ENCODE data around the gene MMP13. TPM values are rescaled to one million over a fixed set of nuclear protein-coding genes. Genes with fewer than 3 reads are reported as not detected.
"Not testable (repeated sequence)": the region's sequence is repeated elsewhere in the genome, so short reads cannot be mapped to it uniquely, and the experiment has no call there.

MMP13 gene
- polyA plus RNA-seq (2011; rRNA removed): 0.04 TPM in 1 of 2 replicates, not detected in the other
- polyA plus RNA-seq (2012; cell fraction: cytosol; rRNA removed): not detected in 2 replicates
- not detected in 2 replicates for polyA plus RNA-seq (2012; cell fraction: nucleus; rRNA removed)
- polyA plus RNA-seq (2017; fragmentation: RNase III; extraction: RNeasy Plus Mini Kit Qiagen cat#74134 plus additional on column Dnase treatment): not detected in 3 replicates
- not detected in 2 replicates for polyA minus RNA-seq (2011; rRNA and poly(A)+ RNA removed)

- no peak for FAIRE-seq
- 61% methylated on average over 5 of the region's 6 CpGs for WGBS (ENCODE audit: missing lambda C conversion rate)
- Histone ChIP-seq H3K27ac (no peak within 1 kb of the TSS), H3K4me3 (no peak within 1 kb of the TSS), H3K9me3 (no peaks in the 10 kb centered on the region), H3K4me1 (peaks cover 3% of the 10 kb centered on the region; the same call in 2 of the 3 replicates), H3K4me2 (no peak within 1 kb of the TSS)
- DNase-seq (ENCODE audit: low read depth in 1 of 2, low spot score in 1 of 2): no peak
- POLR2A ChIA-PET: no interaction called here
- CTCF ChIA-PET: interaction anchor here (1.5 kb wide), 1 partner anchor 15 kb away, joined by 5 read pairs; no protein-coding TSS in a partner anchor
- TF ChIP-seq SMC3 (IDR thresholded peaks at IDR 0.05) (no peak), HOXB13 (CRISPR knock-in tag; IDR thresholded peaks at IDR 0.05; ENCODE audit: low read depth) (no peak), MAFK (IDR thresholded peaks at IDR 0.05; ENCODE audit: partially characterized antibody) (peak; percentile 59), HOXA7 (CRISPR knock-in tag; IDR thresholded peaks at IDR 0.05) (no peak), HMGXB4 (CRISPR knock-in tag; IDR thresholded peaks at IDR 0.05; ENCODE audit: borderline replicate concordance) (no peak), HES2 (IDR thresholded peaks at IDR 0.05) (no peak), RFX5 (IDR thresholded peaks at IDR 0.05) (no peak), FOSL2 (IDR thresholded peaks at IDR 0.05) (no peak), FOSL2 (CRISPR knock-in tag; IDR thresholded peaks at IDR 0.05) (peak; percentile 49), BHLHE40 (IDR thresholded peaks at IDR 0.05; ENCODE audit: low read depth, low read length) (no peak)
- no peak for ATAC-seq
Observed at GRCh38 chr11:102955624-102956023, at the start of gene MMP13. Gene MMP13 (minus strand): TSS chr11:102955732. CDS start chr11:102955705, 27 bp downstream.

- CTCF ChIA-PET; POLR2A ChIA-PET; ATAC-seq; H3K4me3 ChIP-seq; H3K27ac ChIP-seq; H3K4me2 ChIP-seq; H3K4me1 ChIP-seq; H3K9me3 ChIP-seq; FAIRE-seq; DNase-seq (ENCODE audit: low read depth in 1 of 2, low spot score in 1 of 2): not testable (repeated sequence)
- 64% methylated on average over 5 of the region's 5 CpGs for WGBS (ENCODE audit: missing lambda C conversion rate)
Observed at GRCh38 chr11:103004234-103004633, 48.7 kb upstream of the MMP13 start.

GRCh38 chr11:102994105-102994504 is 38.6 kb upstream of the MMP13 start:
- H3K4me2 ChIP-seq: no peak overlapping the region
- FAIRE-seq (no peak), DNase-seq (ENCODE audit: low read depth in 1 of 2, low spot score in 1 of 2) (no peak), ATAC-seq (no peak)
- no peaks in the 10 kb centered on the region for H3K9me3 ChIP-seq
- ChIA-PET CTCF (interaction anchor here (1.2 kb wide), 1 partner anchor 10 kb away, joined by 3 read pairs; no protein-coding TSS in a partner anchor), POLR2A (no interaction called here)
- WGBS (ENCODE audit: missing lambda C conversion rate): 11% methylated on average over 1 of the region's 1 CpG
- no peak overlapping the region for H3K4me3 ChIP-seq
- TF ChIP-seq CHD2 (IDR thresholded peaks at IDR 0.05; ENCODE audit: low read length, partially characterized antibody) (no peak), MAX (IDR thresholded peaks at IDR 0.05) (no peak), NFE2L2 (conservative IDR thresholded peaks at IDR 0.05; ENCODE audit: low read length) (no peak), PHF8 (IDR thresholded peaks at IDR 0.05; ENCODE audit: borderline replicate concordance, low read depth) (no peak), FOSL2 (IDR thresholded peaks at IDR 0.05) (no peak), FOSL2 (CRISPR knock-in tag; IDR thresholded peaks at IDR 0.05) (no peak), EHF (CRISPR knock-in tag; IDR thresholded peaks at IDR 0.05) (no peak), HMGXB4 (CRISPR knock-in tag; IDR thresholded peaks at IDR 0.05; ENCODE audit: borderline replicate concordance) (no peak), CHD4 (IDR thresholded peaks at IDR 0.05; ENCODE audit: borderline replicate concordance) (no peak), BHLHE40 (IDR thresholded peaks at IDR 0.05; ENCODE audit: low read depth, low read length) (no peak), RAD21 (conservative IDR thresholded peaks at IDR 0.05 in 1 of 2, IDR thresholded peaks at IDR 0.05 in 1 of 2) (no peak), KDM1A (IDR thresholded peaks at IDR 0.05; ENCODE audit: low read depth) (no peak), CBX2 (IDR thresholded peaks at IDR 0.05; ENCODE audit: borderline replicate concordance, low read depth) (no peak)
- no peak overlapping the region for H3K27ac ChIP-seq
- H3K4me1 ChIP-seq: peaks cover 11% of the 10 kb centered on the region; the same call in 2 of the 3 replicates
